Pancreas (tissue), 10 donors: ENCODE measurements around the gene KIRREL1. TPM values are rescaled to one million over a fixed set of nuclear protein-coding genes. Genes with fewer than 3 reads are reported as not detected.

Experiments used
- ATAC-seq, 4 donors: fragments of 200-7000 bp; cut with Tn5 transposase; one replicate each; pipeline versions ENCODE4 v1.8.0 to v1.9.1; 2020; ENCODE audit warnings: mild to moderate bottlenecking in 4 of 4, moderate library complexity in 4 of 4
- DNase-seq, 6 donors: peaks; one replicate each; pipeline ENCODE4 v3.0.0-alpha.2; 2020
- FAIRE-seq: peaks from 2 replicates; lab custom pipeline; 2012; peaks lifted over from hg19 to GRCh38; lab: Jason Lieb, UNC
- H3K27ac ChIP-seq, 4 donors: fragments of 200-600 bp; sonication (generic); 1 replicate in 3 of 4; 2 replicates in 1 of 4; pipeline versions ENCODE4 v1.5.0 to v1.8.0; 2020
- H3K27me3 ChIP-seq, 4 donors: fragments of 200-600 bp; one replicate each; pipeline ENCODE4 v1.8.0; 2021
- H3K36me3 ChIP-seq, 3 donors: fragments of 200-600 bp; sonication (generic) in 1 of 3; one replicate each; pipeline versions ENCODE4 v1.5.0 to v1.8.0; 2020 to 2021
- H3K4me1 ChIP-seq, 3 donors: fragments of 200-600 bp; one replicate each; pipeline ENCODE4 v1.8.0; 2021
- H3K4me3 ChIP-seq, 4 donors: fragments of 200-600 bp; sonication (generic) in 2 of 4; one replicate each; pipeline versions ENCODE4 v1.5.0 to v1.8.0; 2020 to 2021
- H3K9me3 ChIP-seq, 4 donors: fragments of 200-600 bp; one replicate each; pipeline ENCODE4 v1.8.0; 2021
- WGBS, 2 donors: extraction: QIAGEN DNeasy Blood & Tissue Kit; methylation state at CpG; one replicate each; pipeline ENCODE4 v1.1.7; 2013; 5-methylcytosine and 5-hydroxymethylcytosine counted together
- intact Hi-C, 3 donors: fragments of 100-400 bp; cut with DNase I; formaldehyde crosslinking; loops; one replicate each; pipeline versions ENCODE4 v1.11.1 to v1.14.2; 2022
- polyA plus RNA-seq, 2 donors: library from polyadenylated mRNA; stranded (reverse); fragments of 200-250 nt; gene quantifications; one replicate each; pipeline ENCODE4 v1.2.3, GENCODE V29; 2013
- total RNA-seq, 6 donors: library from RNA; stranded (reverse); fragmentation: NEBNext Ultra II Directional in 4 of 6; extraction: Animal tissue kit (Norgen Biotek cat#: 25700) in 4 of 6; gene quantifications; one replicate each; pipeline versions ENCODE4 v1.2.1 to v1.2.4, GENCODE V29; 2021 to 2023
- TF ChIP-seq, protein P1 (sequence below), 4 donors: fragments of 200-600 bp; sonication (generic) in 3 of 4; IDR thresholded peaks; one replicate each; pipeline versions ENCODE4 v1.5.0 to v1.8.0; 2021; ENCODE audit warnings: antibody characterized with exemption in 4 of 4
- donor health status: healthy with polysubstance abuse.
- donor health status: DM: no; HTN: no; CAD: no; lungs with moderate emphysema.
- donor health status: DM: no; HTN: no; CAD: no.
- donor health status: control.
- donor health status: control.
- donor health status: Bipolar disorder and iron deficiency.
- donor health status: DM: yes; HTN: yes; CAD: no.
- donor health status: DM: no; HTN: no; CAD: no.
- donor health status: DM: no; HTN: no; CAD: no.
- donor health status: DM: yes; HTN: yes; CAD: no.

Gene KIRREL1
- total and polyA plus RNA-seq, 8 donors, result 1.9 to 13.0 (median 4.1) TPM

- WGBS, 2 donors, result 22 to 28% methylated on average over 4 of the region's 4 CpGs
- TF ChIP-seq, protein P1, sequence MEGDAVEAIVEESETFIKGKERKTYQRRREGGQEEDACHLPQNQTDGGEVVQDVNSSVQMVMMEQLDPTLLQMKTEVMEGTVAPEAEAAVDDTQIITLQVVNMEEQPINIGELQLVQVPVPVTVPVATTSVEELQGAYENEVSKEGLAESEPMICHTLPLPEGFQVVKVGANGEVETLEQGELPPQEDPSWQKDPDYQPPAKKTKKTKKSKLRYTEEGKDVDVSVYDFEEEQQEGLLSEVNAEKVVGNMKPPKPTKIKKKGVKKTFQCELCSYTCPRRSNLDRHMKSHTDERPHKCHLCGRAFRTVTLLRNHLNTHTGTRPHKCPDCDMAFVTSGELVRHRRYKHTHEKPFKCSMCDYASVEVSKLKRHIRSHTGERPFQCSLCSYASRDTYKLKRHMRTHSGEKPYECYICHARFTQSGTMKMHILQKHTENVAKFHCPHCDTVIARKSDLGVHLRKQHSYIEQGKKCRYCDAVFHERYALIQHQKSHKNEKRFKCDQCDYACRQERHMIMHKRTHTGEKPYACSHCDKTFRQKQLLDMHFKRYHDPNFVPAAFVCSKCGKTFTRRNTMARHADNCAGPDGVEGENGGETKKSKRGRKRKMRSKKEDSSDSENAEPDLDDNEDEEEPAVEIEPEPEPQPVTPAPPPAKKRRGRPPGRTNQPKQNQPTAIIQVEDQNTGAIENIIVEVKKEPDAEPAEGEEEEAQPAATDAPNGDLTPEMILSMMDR (IDR thresholded peaks at IDR 0.05), result no peak
- Histone ChIP-seq H3K4me1 (peaks cover 0 to 9% (median 0%) of the 10 kb centered on the region in 3 donors), H3K4me3 (no peak overlapping the region), H3K9me3 (no peaks in the 10 kb centered on the region), H3K36me3 (no peaks in the 10 kb centered on the region), H3K27me3 (no peaks in the 10 kb centered on the region), H3K27ac (peak overlapping the region; percentile 11 to 66 (median 58))
- ATAC-seq (peak; percentile 71 to 92 (median 87)), DNase-seq (peak in 3 of 6 donors; percentile 23 to 45 (median 34)), FAIRE-seq (no peak)
- intact Hi-C loops, result no loop called here
Measured at GRCh38 chr1:158019171-158019868, 25.9 kb downstream of the KIRREL1 start.

- Histone ChIP-seq H3K27me3 (no peaks in the 10 kb centered on the region), H3K9me3 (no peaks in the 10 kb centered on the region), H3K4me1 (peaks cover 0 to 9% (median 0%) of the 10 kb centered on the region in 3 donors), H3K27ac (peak overlapping the region; percentile 11 to 66 (median 58)), H3K4me3 (no peak overlapping the region), H3K36me3 (no peaks in the 10 kb centered on the region)
- DNase-seq (no peak), FAIRE-seq (no peak), ATAC-seq (no peak)
- WGBS, 2 donors, result 49 to 53% methylated on average over 4 of the region's 4 CpGs
- TF ChIP-seq, protein P1 (IDR thresholded peaks at IDR 0.05), result no peak
- intact Hi-C loops, result no loop called here
Measured at GRCh38 chr1:158020259-158020885, 26.9 kb downstream of the KIRREL1 start.

DNA sequence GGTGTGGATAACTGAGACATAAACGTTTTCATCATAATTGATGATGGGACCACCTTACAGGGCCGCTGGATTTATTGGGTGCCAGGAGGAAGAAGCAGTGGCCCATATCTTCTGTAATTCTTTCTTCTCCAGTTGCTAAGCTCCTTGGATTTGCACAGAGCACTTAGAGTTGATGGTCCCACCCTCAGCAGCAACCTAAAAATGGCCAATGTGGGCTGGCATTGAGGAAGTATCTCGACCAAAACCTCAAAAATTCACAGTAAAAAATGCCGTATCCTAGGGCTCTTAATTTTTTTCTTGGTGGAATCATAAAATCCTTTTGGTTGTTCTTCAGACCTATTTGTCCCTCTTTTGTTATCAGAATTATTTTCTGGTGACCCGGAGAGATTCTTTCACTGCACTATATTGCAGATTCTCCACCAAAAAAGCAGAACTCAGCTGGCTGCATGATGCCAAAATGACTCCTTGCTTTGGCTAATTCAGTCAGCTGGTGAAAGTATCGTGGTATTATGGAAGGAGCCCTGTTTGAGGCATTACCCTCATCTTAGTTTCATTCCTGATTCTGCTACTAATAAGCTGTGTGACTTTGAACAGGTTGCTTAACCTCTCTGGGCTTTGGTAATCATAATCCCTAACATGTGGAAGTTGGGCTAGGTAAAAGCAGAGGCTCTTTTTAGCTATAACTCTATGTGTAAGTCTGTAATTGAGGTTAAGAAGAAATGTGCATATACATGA, 27.6 kb downstream of the KIRREL1 start:
- no peak overlapping the region for H3K27ac ChIP-seq
- no peak for DNase-seq

GRCh38 chr1:158021721-158022120, 28.3 kb downstream of the KIRREL1 start:
- ATAC-seq (no peak), DNase-seq (no peak), FAIRE-seq (no peak)
- H3K4me1 ChIP-seq, result peaks cover 0 to 9% (median 0%) of the 10 kb centered on the region in 3 donors
- H3K4me3 ChIP-seq, result no peak overlapping the region
- no peaks in the 10 kb centered on the region for H3K36me3 ChIP-seq
- no peak overlapping the region for H3K27ac ChIP-seq
- intact Hi-C loops, result no loop called here
- no peaks in the 10 kb centered on the region for H3K9me3 ChIP-seq
- TF ChIP-seq, protein P1 (IDR thresholded peaks at IDR 0.05), result no peak
- WGBS, 2 donors, result 84 to 86% methylated on average over 2 of the region's 2 CpGs
- no peaks in the 10 kb centered on the region for H3K27me3 ChIP-seq

More for the DNA sequence above, 27.6 kb downstream of the KIRREL1 start:
- Histone ChIP-seq H3K36me3 (no peaks in the 10 kb centered on the region), H3K9me3 (no peaks in the 10 kb centered on the region), H3K27me3 (no peaks in the 10 kb centered on the region), H3K4me3 (no peak overlapping the region), H3K4me1 (peaks cover 0 to 9% (median 0%) of the 10 kb centered on the region in 3 donors)
- ATAC-seq, result no peak
- TF ChIP-seq, protein P1 (IDR thresholded peaks at IDR 0.05), result no peak
- FAIRE-seq, result no peak
- WGBS, 2 donors, result 48 to 55% methylated on average over 6 of the region's 6 CpGs
- intact Hi-C loops, result no loop called here
